Astrocyte (in vitro differentiated cells and primary cell): ENCODE results near the gene DGKI.

Experiments used
- EZH2 ChIP-seq: IDR thresholded peaks from 2 replicates; pipeline ENCODE4 v1.6.1; 2012; ENCODE audit warnings: mild to moderate bottlenecking, low read length, inconsistent platforms; ENCODE audit not compliant: insufficient read depth
- TF ChIP-seq, protein P1 (sequence below): IDR thresholded peaks from 2 replicates; pipeline ENCODE4 v1.5.1; 2011; ENCODE audit warnings: low read depth, mild to moderate bottlenecking, inconsistent platforms, low read length, moderate library complexity; ENCODE audit not compliant: insufficient read depth

GRCh38 chr7:137593115-137593711 is 253.6 kb downstream of the DGKI start:
- TF ChIP-seq, protein P1, sequence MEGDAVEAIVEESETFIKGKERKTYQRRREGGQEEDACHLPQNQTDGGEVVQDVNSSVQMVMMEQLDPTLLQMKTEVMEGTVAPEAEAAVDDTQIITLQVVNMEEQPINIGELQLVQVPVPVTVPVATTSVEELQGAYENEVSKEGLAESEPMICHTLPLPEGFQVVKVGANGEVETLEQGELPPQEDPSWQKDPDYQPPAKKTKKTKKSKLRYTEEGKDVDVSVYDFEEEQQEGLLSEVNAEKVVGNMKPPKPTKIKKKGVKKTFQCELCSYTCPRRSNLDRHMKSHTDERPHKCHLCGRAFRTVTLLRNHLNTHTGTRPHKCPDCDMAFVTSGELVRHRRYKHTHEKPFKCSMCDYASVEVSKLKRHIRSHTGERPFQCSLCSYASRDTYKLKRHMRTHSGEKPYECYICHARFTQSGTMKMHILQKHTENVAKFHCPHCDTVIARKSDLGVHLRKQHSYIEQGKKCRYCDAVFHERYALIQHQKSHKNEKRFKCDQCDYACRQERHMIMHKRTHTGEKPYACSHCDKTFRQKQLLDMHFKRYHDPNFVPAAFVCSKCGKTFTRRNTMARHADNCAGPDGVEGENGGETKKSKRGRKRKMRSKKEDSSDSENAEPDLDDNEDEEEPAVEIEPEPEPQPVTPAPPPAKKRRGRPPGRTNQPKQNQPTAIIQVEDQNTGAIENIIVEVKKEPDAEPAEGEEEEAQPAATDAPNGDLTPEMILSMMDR = no peak
- no peak for TF ChIP-seq EZH2
